ENCODE measurements around the gene EFHB.

DNA sequence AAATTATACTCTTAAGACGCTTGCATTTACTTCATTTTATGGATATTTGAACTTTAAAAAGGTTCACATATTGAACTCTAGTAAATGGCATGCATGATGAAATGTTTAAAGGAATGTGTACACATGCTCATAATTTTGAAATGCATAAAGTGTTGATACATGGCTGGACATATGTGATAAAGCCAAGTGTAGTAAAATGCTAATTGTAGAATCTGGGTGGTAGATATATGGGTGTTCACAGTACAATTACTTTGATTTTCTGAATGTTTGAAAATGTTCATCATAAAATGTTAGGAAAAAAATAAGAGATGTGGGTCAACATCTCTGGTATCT, 4.2 kb upstream of the EFHB start:
- TF ChIP-seq, protein P1, sequence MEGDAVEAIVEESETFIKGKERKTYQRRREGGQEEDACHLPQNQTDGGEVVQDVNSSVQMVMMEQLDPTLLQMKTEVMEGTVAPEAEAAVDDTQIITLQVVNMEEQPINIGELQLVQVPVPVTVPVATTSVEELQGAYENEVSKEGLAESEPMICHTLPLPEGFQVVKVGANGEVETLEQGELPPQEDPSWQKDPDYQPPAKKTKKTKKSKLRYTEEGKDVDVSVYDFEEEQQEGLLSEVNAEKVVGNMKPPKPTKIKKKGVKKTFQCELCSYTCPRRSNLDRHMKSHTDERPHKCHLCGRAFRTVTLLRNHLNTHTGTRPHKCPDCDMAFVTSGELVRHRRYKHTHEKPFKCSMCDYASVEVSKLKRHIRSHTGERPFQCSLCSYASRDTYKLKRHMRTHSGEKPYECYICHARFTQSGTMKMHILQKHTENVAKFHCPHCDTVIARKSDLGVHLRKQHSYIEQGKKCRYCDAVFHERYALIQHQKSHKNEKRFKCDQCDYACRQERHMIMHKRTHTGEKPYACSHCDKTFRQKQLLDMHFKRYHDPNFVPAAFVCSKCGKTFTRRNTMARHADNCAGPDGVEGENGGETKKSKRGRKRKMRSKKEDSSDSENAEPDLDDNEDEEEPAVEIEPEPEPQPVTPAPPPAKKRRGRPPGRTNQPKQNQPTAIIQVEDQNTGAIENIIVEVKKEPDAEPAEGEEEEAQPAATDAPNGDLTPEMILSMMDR (IDR thresholded peaks at IDR 0.05; ENCODE audit: low read depth, low read length): no peak
- TF ChIP-seq MYC (IDR thresholded peaks at IDR 0.05; ENCODE audit: low read depth, low read length) (no peak), POLR2A (IDR thresholded peaks at IDR 0.05; ENCODE audit: extremely low read depth, insufficient read length) (no peak)
- TF ChIP-seq, protein P2, sequence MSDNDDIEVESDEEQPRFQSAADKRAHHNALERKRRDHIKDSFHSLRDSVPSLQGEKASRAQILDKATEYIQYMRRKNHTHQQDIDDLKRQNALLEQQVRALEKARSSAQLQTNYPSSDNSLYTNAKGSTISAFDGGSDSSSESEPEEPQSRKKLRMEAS (IDR thresholded peaks at IDR 0.05; ENCODE audit: low read depth, low read length): no peak

All from NB4 (cell line).